Measurements from ENCODE around the gene RAPGEF2.
"Not testable (repeated sequence)": the region's sequence is repeated elsewhere in the genome, so short reads cannot be mapped to it uniquely, and the experiment has no call there.

The RAPGEF2 gene

DNA sequence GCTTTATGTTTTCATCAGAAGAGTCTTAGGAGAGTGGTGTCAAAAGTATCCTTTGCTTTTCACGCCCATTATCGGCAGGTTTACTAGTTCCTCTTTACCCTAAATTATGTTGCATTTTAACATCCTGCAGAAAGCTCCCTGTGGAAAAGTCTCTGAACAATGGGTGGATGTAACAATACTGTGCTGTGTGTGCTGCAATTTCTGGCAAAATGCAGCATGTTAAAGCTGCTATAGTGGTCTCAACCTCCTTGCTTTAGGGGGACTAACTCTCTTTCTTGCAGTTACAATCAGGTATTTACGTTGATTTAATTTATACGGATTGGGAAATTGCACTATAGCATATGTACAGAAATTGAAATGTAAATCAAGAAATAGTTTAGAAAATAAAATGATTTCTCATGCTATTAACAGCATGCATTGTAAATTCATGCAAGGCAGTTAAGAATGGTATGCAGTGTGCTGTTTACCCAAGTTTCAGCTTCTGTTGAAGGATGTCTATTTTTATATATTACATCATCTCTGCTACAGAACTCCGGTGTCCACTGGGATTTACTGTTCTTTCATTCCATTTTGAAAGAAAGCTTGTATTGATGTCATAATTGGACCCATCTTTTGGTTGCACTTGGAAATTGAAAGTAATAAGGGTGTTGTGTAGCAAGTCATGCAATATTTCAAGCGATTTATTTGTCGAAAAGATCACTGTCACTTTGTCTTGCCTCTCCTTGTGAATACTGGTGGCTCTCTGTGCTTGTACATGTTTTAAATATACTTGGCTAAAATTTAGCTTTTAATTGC, 145.7 kb downstream of the RAPGEF2 start:
- no peak for DNase-seq

DNA sequence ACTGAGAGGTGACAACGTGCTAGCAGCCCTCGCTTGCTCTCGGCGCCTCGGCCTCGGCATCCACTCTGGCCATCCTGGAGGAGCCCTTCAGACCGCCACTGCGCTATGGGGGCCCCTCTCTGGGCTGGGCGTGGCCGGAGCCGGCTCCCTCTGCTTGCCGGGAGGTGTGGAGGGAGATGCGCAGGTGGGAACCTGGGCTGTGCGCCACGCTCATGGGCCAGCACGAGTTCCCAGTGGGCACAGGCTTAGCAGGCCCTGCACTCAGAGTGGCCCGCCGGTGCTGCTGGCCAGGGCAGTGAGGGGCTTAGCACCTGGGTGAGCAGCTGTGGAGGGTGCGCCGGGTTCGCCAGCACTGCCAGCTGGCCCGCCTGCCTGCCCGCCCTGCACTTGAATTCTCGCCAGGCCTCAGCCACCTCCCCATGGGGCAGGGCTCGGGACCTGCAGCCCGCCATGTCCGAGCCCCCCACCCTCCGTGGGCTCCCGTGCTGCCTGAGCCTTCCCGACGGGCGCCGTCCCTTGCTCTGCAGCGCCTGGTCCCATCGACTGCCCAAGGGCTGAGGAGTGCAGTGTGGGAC, 148.0 kb downstream of the RAPGEF2 start:
- no peak for DNase-seq

DNA sequence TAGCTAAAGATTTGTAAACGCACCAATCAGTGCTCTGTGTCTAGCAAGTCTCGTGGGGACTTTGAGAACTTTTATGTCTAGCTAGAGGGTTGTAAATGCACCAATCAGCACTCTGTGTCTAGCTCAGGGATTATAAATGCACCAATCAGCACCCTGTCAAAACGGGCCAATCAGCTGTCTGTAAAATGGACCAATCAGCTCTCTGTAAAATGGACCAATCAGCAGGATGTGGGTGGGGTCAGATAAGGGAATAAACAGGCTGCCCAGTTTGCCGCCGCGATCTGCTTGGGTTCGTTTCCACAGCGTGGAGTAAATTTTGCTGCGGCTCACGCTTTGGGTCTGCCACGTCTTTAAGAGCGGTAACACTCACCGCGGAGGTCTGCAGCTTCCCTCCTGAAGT, 148.7 kb downstream of the RAPGEF2 start:
- not testable (repeated sequence) for DNase-seq

DNA sequence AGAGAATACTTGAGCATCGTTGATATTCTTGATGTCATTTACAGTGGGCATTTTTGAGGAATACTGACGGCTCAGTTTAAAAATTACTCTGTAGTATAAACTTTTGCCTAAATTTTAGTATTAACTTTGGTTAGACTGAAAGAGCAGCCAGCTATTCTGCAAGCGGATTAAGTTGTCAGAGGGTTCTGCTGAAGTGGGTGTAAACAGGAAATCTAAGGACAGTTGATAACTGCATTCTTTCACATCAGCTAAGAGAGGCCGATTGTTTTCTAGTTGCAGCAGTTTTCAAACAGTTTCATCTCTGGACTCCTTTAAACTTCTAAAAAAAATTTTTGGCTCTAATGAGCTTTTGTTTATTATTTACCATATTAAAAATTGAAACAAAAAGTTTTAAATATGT, 149.6 kb downstream of the RAPGEF2 start:
- no peak for DNase-seq

DNA sequence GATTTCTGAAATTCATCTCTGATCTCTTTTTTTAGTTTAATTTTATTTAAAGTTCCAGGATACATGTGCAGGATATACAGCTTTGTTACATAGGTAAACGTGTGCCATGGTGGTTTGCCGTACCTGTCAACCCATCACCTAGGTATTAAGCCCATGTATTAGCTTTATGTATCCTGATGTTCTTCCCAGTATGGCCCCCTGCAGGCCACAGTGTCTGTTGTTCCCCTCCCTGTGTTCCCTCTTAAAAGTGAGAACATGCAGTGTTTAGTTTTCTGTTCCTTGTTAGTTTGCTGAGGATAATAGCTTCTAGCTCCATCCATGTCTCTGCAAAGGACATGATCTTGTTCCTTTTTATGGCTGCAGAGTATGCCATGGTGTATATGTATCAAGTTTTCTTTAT, 153.2 kb downstream of the RAPGEF2 start:
- DNase-seq: no peak

DNA sequence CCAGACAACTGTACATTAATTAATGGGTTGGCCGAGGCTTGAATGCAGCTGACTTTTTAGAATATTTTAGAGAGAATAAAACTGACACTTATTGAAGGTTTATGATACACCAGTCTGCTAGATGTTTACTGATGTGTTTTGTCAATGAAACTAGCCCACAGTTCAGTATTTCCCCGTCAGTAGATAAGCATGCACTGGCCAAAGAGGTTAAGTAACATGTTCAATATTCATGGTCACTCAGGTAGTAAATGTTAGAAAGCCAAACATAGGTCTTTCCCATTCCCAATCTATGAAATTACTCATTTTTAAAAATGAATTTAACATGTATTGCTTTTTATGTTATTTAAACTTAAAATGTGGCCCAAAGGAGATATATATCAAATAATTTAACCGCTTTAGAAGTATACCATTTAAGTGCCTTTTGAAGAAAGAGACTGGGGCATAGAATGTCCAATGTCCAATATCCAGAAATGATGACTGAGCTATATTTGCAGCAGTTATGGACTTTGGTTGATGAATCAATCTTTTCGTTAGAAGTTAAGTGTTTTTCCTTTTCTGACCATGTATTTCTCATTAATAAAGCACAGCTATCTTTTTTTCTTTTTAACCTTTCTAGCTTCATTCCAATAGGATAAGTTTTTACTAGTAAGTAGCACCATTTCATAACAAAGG, 156.1 kb downstream of the RAPGEF2 start:
- DNase-seq: no peak

DNA sequence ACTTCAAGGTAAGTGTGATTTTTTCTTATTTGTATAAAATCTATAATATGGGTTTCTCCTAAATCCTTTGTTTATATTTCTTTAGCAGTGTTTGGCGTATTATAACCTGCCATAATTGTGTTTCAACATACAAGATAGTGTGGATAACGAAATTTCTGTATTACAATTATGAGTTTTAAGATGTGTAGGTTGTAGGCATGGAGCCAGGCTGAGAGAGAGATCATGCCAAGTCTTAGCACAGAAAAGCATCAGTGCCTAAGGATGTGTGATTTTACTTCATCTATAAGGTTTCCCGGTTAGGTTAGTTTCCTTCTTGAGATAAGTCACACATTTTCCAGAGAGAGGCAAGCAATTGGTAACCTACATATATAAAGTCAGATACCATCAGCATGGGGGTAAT, 161.2 kb downstream of the RAPGEF2 start:
- DNase-seq: no peak

DNA sequence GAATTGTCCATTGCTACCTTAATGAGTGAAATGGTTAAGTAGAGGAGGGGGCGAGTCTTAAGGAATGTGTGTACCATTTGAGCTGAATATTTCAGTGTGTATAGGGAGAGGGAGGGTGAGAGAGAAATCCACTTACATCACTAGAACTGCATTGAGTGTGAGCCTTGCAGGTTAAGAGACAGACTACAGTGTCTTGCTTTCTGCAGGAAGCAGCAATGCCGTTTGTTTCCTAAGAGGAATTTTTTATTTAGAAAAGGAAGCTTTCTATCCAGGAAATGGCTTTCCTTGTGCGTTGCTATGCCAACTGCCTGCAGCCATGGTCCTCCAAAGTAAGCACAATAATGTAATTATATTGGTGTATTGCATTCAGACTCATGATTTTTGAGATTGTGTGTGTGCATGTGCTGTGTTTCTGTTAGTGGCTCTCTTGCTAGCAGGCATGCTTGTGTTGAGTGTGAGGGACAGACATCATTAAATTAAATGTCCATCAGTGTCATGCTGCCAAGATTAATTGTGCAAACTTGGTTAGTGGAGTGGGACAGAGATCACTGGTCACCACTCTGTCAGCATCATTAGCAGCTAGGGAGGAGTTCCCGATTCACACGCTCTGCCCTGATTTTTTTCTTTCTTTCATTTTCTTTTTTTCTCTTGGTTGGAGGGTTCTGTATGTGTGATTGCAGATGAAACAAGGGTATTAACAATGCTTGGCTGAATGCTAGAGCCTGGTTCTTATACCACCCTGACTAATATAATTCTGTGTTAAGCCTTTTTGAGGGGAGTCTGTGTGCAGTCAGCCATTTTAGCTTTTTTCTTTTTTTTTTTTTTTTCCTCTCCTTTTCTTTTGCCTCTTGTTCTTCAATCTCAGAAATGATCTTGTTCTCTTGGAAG, 164.3 kb downstream of the RAPGEF2 start:
- DNase-seq: no peak

DNA sequence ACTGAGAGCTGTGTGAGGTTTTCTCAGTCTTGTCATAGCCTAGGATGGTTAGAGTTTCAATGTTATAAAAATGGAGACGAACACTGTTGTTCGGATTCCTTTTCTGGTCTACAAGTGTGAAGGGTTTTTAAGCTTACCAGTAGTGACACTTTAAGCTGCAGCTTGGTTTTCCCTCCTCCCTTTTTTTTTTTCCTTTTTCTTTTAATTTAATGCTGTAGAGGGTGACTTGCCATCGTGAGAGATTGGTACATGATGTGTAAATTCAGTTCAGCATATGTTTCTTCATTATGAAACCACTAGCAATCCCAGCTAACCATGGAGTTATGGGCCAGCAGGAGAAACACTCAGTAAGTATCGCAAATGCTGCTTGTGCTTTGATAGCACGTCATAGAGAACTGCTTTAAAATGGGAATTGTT, 165.0 kb downstream of the RAPGEF2 start:
- DNase-seq: no peak

DNA sequence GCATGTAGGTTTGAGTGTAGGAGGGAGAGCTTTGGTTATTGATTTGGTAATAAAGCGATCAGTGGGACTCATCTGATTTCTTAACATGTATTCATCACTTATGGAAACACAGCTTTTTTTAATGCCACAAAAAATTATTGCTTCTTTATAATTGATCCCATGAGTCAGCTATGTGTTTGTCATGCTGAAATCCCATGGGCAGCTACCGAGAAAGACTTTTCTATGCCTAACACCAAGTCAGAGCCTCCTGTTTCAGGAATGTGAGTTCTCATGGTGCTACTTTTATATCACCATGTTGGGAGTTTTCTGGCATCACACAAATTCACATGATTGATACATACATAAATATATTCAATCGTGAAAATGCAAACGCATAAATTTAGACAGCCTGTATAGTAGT, 165.7 kb downstream of the RAPGEF2 start:
- no peak for DNase-seq

DNA sequence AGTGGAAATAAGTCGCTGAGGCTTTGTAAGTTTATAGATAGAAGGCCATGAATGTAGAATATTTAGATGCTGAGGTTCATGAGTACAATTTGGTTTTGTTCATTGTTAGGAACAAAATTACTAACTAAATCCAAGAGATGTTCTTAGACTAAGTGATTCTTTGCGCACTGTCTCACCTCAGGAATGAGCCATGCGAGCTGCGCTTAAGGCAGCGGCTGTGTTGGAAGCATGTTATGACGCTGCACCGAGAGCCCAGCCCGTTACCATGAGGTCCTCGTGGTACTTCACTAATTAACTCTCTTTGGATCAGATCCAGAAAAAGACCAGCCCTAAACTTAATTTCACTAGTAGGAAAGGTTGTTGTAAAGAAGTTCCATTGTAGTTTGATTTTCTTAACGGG, 166.2 kb downstream of the RAPGEF2 start:
- no peak for DNase-seq

DNA sequence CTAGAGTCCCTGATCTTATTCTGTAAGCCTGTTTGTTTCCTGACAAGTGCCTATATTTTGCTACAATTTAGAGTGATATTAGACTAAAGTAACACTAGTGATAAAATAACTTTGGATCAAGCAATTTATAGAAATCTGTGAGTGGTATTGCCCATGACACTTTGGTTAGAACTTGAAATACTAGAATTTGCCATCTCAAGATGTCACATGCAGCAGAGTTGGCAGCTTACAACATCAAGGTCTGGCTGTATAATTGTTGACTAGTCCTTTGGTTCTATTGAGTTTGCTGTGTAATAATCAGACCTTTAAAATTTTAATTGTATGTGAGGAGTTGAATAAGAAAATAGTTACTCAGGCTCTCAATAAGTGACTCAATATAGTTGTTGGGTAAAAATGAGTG, 167.1 kb downstream of the RAPGEF2 start:
- no peak for DNase-seq

DNA sequence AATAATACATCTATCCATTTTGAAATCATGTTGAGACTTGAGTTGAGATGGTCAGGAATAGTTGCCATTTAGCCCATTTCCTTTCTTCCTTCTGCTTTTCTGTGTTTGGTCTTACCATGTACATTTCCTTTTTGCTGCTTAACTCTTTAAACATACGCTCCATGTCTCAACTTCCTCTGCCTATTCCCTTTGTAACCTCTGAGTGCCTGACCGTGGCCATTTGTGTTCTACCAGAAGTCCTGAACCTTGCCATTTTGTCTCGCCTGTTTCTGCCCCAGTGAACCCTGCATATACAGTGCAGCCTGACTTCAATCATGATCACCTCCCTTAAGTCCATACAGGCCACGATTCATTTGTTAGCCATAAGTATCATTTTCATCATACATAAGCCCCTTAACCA, 169.0 kb downstream of the RAPGEF2 start:
- DNase-seq: no peak

DNA sequence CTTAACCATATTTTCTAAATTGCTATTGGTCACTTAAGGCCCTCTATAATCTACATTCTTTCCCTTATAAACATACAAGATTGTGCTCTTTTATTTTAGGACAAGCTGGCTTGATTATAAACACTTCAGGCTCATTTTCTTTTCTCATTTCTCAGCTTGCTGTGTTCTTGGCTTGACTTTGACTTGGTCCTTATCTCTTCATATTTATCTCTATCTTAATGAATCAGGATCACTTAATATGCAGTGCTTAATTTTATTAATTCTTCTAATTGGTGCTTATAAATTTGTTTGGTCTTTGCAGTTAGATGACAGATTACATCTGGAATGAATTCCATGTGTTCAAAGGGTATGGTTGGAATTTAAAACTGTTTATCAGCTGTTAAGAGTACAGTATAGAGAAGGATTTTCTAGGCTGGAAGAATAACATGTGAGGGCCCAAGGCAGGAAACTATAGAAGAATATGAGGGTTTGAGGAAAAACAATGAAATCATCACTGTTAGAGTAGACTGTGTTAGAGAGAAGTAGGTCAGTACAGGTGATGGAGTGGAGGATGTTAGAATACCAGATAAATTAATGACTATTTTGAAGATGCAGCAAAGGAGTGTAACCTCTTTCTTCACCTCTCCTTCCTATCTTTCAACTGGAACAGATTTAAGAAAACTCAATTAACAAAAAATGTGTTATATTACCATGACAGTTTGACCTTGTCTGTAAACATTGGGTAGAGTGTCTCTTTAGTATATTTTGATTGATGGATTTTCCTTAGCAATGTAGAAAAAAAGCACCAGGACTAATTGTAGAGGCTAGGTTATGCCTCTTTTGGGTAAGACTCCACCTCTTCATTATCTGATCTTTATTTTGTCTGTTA, 169.6 kb downstream of the RAPGEF2 start:
- no peak for DNase-seq

DNA sequence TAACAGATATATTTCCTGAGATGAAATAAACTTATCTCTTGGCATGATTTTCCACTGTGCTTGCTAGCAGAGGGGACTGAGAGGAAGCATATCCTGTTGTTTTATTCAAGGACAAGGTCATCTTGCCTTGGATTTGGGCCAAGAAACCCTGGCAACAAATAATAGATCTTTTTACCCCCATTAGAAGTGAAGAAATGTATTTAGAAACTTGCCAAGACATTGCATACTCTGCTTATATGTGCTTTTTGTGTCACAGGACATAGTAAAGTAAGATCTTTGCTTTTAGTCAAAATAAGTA, 170.2 kb downstream of the RAPGEF2 start:
- DNase-seq: no peak

DNA sequence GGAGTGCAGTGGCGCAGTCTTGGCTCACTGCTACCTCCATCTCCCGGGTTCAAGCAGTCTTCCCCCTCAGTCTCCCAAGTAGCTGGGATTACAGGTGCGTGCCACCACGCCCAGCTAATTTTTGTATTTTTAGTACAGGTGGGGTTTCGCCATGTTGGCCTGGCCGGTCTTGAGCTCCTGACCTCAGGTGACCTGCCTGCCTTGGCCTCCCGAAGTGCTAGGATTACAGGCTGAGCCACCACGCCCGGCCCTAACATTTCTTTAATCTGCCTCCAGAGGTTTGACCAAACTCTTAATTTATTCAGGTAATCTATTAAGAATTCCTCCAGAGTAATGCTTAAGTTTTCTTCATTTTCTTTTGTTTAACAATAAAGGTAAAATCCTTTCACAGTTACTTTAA, 171.0 kb downstream of the RAPGEF2 start:
- DNase-seq: no peak

DNA sequence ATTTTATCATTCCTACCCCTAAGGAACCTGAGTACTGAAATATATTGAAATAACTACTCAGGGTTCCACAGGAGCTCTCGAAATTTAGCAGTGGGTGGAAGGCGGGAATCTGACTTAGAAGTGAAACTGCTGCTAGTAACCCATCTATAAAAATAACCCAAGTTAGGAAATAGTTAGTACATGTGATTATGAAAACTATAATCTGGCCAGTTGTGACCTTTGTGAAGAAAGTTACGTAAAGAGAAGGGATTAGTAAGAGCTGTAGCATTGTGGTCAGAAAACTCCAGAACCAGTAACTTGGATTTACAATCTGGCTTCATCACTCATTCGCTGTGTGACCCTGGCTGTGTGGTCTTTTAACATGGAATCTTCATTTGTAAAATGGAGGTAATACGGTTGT, 175.5 kb downstream of the RAPGEF2 start:
- no peak for DNase-seq

DNA sequence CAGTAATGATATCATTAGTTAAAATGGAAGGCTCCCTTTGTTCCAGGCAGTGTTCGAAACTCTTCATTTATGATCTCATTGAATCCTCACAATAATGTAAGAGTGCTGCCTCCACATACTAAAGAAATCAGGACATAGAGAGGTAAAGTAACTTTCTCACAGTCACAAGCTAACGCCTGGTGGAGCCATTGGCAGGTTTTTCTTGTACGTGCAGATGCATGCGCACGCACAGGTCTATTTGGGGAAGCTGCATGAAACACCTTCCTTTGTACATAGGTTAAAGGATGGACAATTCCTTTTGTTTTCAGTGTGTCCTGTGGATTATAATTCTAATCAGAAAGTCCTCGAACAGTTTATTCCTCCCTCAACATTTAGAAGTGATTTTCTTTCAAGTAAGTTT, 176.2 kb downstream of the RAPGEF2 start:
- no peak for DNase-seq

DNA sequence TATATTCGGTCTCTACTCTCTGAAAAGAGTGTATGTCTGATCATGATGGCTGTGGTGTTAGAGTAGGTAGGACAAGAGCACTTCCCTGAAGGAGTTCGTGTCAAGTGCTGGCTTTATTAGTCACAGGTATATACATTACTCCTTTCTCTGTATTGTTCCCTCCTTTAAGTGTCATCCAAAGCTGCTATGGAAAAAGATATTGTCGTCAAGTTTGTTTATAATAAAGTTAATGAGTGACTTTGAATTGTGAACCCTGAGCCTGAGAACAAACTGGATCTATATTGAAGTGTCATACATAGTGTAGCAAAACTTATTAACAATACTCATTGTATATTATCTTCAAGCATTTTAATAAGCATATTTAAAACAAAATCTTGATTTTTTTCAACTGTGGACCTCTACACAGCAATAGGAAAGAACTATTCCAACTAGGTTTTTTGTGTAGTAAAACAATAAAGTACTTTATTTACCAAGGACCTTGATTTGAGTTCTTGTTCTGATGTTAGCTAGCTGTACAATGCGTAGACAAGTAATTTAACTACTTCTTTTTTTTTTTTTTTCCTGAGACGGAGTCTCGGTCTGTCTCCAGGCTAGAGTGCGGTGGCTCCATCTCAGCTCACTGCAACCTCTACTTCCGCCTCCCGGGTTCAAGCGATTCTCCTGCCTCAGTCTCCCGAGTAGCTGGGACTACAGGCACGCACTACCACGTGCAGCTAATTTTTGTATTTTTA, 177.7 kb downstream of the RAPGEF2 start:
- peak; percentile 49 for DNase-seq

DNA sequence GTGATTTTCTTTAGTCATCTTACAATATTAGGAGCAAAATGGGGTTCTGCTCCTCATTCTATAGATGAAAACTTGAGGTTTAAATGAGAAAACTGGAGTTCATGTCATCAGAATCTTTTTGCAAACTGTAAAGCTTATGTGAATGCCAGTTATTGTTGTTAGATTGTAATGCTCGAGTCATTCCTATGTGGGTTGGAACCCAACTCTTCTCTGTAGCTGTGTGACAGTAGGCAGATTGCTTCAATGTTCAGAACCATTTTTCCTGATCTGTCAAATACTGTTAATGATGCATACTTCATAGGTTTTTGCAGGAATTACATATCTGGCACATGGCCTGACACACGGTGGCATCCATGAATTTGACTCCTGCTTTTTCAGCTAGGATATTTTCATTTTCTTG, 178.9 kb downstream of the RAPGEF2 start:
- no peak for DNase-seq

DNA sequence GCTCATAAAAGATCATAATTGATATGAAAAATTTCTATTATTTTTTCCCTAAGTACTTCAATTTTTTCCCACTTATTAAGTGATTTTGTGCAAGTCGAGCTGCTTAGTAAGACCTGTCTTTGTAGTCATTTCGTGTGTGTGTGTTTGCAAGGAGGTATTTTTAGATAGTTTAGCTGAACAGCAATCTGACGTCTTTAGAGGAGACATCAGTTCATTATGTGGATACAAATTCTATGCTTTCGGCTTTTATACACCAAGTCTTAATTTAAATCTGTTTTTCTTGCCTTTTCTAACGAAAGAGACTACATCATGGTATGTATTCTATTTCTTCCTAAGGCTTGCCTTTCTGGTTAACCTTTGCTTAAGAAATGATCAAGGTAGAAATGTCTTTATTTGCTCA, 179.4 kb downstream of the RAPGEF2 start:
- DNase-seq: no peak

DNA sequence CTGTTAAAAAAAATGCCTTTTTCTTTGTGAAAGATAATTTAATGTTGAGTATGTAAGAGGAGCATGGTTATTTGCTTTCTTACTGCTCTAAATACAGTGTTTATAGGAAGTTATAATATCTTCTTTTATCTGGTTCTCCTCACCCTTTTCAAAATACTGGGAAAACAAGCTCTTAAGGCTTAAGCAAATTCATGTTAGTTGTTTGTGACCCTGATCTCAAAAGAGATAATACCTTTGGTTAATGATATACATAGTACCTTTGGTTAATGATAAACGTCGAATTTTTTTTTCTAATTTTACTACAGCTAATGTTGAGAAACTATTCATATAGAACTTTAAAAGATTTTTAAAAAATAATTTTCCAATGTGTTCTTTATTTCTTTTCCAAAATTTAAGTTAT, 180.1 kb downstream of the RAPGEF2 start:
- no peak for DNase-seq

Measured in DMS79 (cell line).